Ectodermal cell (in vitro differentiated cells): Measurements from ENCODE around the gene DNMT3B.

Experiments
- H3K27ac ChIP-seq: 2 replicates; pipeline ENCODE4 v1.7.0; 2013; ENCODE audit warnings: mild to moderate bottlenecking, low read depth, low read length; ENCODE audit not compliant: insufficient read depth, poor library complexity, severe bottlenecking
- H3K27me3 ChIP-seq: 2 replicates; pipeline ENCODE4 v1.7.0; 2013; ENCODE audit warnings: mild to moderate bottlenecking, low read length; ENCODE audit not compliant: insufficient read depth, control insufficient read depth, poor library complexity, severe bottlenecking
- H3K36me3 ChIP-seq: one replicate; pipeline ENCODE4 v1.7.0; 2013; ENCODE audit warnings: low read length; ENCODE audit not compliant: control insufficient read depth, insufficient read depth
- H3K4me1 ChIP-seq: one replicate; pipeline ENCODE4 v1.7.0; 2013; ENCODE audit warnings: low read length; ENCODE audit not compliant: control insufficient read depth, insufficient read depth
- H3K4me3 ChIP-seq: 2 replicates; pipeline ENCODE4 v1.7.0; 2013; ENCODE audit warnings: low read depth, low read length, control low read depth; ENCODE audit not compliant: insufficient read depth
- H3K9me3 ChIP-seq: 2 replicates; pipeline ENCODE4 v1.7.0; 2013; ENCODE audit warnings: mild to moderate bottlenecking, low read length, moderate library complexity; ENCODE audit not compliant: control insufficient read depth
- WGBS, 2 experiments: methylation state at CpG; one replicate each; pipeline ENCODE4 v1.1.7; 2013; ENCODE audit warnings: missing lambda C conversion rate in 2 of 2; 5-methylcytosine and 5-hydroxymethylcytosine counted together

DNMT3B gene

DNA sequence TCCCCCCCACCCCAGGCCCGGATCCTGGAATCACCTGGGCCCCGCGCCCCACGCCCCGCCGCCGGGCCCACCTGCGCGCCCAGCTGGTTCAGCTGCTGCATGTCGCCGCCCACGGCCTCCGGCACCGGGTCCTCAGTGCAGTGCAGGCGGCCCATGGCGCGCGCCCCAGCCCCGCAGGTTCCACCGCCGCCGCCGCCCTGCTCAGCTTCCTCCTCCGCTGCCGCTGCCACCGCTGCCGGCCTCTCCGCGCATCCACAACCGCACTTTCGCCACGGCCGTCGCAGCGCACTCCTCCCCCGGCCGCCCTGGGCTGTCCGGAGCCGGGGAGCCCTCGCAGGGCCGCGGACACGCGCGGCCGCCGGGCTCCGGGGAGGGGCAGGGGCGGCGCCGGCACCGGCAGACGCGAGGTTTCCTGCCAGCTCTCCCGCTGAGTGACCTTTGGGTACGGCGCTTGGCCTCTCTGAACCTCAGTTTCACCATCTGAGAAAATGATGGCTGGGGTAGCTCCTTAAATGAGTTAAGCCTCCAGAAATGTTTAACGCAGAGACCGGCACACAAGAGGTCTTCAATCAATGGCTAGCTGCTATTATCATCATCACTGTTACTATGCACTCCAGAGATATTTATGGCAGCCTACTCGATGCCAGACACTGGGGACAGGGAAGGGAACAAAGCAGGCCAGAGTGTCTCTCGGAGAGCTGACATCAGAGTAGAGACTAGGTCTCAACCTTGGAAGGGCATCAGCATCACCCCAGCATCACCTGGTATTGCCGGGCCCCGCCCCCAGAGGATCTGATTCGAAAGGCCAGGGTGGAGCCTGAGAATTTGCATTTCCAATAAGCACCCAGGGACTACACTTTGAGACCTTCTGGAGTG is 18.7 kb upstream of the DNMT3B start, which contains the start of gene COMMD7:
Gene COMMD7, minus strand, starts transcription at position 231 of the 876 bp plus-strand sequence. Its CDS starts 76 bp downstream, at position 155.
- 2% methylated on average over 64 of the region's 64 CpGs for WGBS, 2 experiments
- no peaks in the 10 kb centered on the region for H3K36me3 ChIP-seq
- no peak within 1 kb of the TSS for H3K27ac ChIP-seq
- H3K4me3 ChIP-seq = peak within 1 kb of the TSS; percentile 58
- H3K4me1 ChIP-seq = peaks cover 11% of the 10 kb centered on the region
- no peaks in the 10 kb centered on the region for H3K9me3 ChIP-seq
- H3K27me3 ChIP-seq = no peaks in the 10 kb centered on the region

DNA sequence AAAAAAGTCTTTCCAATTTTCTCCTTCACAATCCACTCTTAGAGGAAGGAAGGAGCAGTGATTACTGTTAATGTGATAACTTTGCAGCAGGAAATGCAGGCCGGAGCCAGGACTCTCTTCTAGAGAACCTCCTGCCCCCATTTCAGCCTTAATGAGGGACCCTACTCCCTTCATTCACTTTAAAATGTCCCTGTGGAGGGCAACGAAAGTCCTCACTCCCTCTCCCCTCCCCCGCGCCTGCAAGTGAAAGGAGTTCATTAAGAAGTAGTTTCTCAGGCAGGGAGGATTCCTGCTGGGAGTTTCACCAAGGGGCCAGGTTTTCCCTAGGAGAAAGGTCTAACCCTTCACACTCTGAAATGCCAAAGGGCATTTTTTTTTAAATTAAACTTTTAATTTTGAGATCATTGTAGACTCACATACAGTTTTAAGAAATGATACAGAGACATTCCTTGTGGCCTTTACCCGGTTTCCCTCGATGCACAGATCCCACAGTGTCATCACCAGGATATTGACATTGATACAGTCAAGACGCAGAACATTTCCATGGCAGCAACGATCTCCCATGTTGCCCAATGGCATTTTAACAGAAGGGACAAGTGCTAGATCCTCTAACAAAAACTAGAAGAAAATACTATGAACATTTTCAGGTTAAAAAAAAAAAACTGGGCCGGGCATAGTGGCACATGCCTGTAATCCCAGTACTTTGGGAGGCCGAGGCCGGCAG is 12.1 kb upstream of the DNMT3B start:
- Histone ChIP-seq H3K27me3 (no peaks in the 10 kb centered on the region), H3K36me3 (no peaks in the 10 kb centered on the region), H3K27ac (peak overlapping the region; percentile 74), H3K4me3 (no peak overlapping the region), H3K4me1 (peaks cover 18% of the 10 kb centered on the region), H3K9me3 (no peaks in the 10 kb centered on the region)
- 23 to 27% methylated on average over 11 of the region's 11 CpGs for WGBS, 2 experiments

DNA sequence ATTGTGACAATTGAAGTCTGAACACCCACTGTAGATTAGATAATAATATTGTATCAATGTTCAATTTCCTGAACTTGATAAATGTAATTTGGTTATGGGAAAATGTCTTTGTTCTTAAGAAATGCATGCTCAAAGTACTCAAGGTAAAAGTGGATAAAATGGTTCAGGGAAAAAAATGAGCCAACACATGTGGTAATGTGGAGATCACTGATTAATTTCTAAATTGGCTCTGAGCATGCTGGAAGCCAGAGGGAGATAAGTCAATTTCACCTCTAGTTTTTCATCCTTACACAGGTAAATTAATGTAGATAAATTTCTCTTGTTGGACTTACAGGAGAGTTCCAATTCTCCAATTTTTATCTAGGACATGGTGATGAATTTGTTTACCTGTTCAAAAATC is 10.9 kb upstream of the DNMT3B start:
- Histone ChIP-seq H3K36me3 (no peaks in the 10 kb centered on the region), H3K9me3 (no peaks in the 10 kb centered on the region), H3K4me3 (no peak overlapping the region), H3K4me1 (peaks cover 18% of the 10 kb centered on the region), H3K27me3 (no peaks in the 10 kb centered on the region), H3K27ac (no peak overlapping the region)

DNA sequence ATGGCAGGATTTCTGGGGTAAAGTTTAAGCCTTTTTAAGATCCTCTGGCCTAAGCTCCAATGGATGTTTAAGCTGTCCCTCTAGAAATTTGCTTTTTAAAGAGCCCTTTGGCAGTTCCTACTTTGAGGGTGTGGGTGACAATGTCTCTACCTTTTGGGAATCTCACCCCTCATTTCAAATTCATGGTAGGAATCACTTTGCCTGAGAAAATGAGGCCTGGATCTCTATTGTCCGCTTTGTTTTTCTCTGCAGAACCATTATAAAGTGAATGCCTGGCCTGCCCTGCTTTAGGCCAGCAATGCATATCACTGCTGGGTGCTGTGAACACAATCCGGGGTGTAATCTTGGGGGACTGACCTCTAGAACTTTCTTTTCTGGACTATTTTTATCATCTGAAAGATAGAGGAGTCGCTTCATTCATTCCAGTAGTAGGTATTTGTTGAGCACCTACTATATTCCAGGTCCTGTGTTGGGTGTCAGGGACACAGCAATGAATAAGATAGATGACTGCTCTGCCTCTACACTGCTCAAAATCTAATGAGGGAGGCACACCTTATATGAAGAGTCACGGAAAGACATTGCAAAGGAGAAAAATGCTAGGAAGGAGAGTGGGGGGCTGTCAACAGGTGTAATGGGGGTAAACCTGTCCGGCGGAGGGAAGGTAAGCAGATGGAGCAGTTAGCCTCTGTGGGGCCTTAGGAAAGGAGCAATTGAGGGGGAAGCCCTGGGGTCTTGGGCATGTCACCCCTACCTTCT is 10.3 kb upstream of the DNMT3B start:
- no peak overlapping the region for H3K27ac ChIP-seq
- no peak overlapping the region for H3K4me3 ChIP-seq
- no peaks in the 10 kb centered on the region for H3K36me3 ChIP-seq
- no peaks in the 10 kb centered on the region for H3K9me3 ChIP-seq
- WGBS, 2 experiments = 48 to 57% methylated on average over 6 of the region's 6 CpGs
- H3K4me1 ChIP-seq = peaks cover 18% of the 10 kb centered on the region
- no peaks in the 10 kb centered on the region for H3K27me3 ChIP-seq

DNA sequence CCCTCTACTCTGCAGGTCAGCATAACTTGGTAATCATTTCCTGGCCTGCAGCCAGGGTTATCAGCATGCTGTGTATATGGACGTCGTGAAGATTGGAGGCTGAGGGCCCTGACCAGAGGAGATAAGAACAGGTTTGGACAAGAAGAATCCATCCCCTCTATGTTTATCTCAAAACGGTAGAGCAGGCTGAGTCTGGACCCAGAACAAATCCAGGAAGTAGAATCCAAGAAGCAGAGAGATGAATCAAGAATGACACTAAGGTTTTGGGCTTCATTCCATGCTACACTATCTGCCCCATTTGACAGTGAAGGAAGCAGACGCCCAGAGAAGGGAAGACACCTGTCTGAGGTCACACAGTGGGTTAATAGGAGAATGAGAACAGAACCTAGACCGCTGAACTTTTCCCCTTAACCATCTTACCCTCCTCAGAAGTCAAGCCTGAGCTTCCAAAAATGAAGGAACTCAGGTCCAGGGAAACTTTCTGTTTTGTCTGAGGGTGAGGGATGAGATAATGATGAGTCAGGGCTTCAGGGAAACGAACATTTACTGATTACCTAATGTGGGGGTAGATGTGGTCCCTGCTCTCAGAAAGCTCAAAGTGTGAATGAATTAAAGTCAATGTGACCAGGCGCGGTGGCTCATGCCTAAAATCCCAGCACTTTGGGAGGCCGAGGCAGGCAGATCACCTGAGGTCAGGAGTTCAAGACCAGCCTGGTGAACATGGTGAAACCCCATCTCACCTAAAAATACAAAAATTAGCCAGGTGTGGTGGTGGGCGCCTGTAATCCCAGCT is 9.5 kb upstream of the DNMT3B start:
- no peaks in the 10 kb centered on the region for H3K36me3 ChIP-seq
- 68 to 69% methylated on average over 10 of the region's 10 CpGs for WGBS, 2 experiments
- H3K4me1 ChIP-seq = peaks cover 18% of the 10 kb centered on the region
- no peaks in the 10 kb centered on the region for H3K27me3 ChIP-seq
- no peak overlapping the region for H3K27ac ChIP-seq
- no peak overlapping the region for H3K4me3 ChIP-seq
- no peaks in the 10 kb centered on the region for H3K9me3 ChIP-seq

DNA sequence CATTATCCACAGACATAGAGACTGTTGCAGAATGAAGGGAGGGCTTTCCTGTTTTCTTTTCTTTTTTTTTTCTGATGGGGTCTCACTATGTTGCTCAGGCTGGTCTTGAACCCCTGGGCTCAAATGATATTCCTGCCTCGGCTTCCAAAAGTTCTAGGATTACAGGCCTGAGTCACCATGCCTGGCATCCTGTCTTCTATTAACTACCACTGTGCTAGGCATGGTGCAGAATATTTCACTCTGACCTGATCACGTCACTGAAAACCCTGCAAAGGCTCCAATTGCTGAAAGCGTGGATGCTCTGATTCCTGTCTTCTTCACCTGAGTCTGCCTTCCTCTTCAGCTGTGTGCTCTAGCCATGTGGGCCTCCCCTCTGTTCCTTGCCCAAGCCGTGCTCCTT is 8.5 kb upstream of the DNMT3B start:
- Histone ChIP-seq H3K27ac (no peak overlapping the region), H3K9me3 (no peaks in the 10 kb centered on the region), H3K36me3 (no peaks in the 10 kb centered on the region), H3K4me1 (peaks cover 18% of the 10 kb centered on the region), H3K4me3 (no peak overlapping the region), H3K27me3 (no peaks in the 10 kb centered on the region)
- WGBS, 2 experiments = 86 to 88% methylated on average over 4 of the region's 4 CpGs

DNA sequence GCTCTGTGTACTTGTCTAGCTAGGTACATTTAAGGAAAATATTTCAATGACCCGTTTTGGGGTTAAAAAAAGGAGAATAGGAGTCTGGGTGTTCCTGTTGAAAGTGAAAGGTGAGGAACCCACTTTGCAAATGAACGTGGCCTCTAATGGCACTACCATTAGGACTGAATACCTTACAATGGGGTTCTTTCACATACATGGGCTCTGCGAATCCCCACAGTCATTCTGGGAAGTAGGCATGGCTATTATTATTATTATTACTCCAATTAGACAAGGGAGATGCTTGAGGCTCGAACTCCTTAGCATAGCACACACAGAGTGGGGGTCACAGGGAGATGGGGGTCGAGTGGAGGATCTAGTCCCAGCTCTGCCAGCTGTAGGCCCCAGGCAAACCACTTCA is 6.0 kb upstream of the DNMT3B start:
- Histone ChIP-seq H3K36me3 (no peaks in the 10 kb centered on the region), H3K9me3 (no peaks in the 10 kb centered on the region), H3K4me1 (peaks cover 9% of the 10 kb centered on the region), H3K4me3 (no peak overlapping the region), H3K27ac (no peak overlapping the region), H3K27me3 (no peaks in the 10 kb centered on the region)
- 66 to 85% methylated on average over 4 to 5 of the region's 5 CpGs for WGBS, 2 experiments

DNA sequence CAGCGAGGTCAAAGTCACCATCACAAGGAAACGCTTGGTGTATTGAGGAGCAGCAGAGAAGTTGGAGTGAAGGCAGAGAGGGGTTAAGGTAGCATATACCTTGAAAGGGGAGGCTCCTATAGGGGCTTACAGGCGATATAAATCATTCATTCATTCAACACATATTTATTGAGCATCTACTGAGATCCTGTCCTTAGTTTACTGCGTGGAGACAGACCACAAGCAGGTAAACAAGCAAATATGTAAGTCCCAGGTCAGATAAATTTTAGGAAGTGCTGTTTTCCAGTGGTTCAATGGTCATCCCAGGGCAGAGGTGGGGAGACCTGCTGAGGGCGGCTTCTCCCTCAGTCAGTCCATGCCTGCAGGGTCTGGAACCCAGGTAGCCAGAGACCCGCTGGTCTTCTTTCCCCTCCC is 761 bp upstream of the DNMT3B start:
- no peaks in the 10 kb centered on the region for H3K36me3 ChIP-seq
- no peaks in the 10 kb centered on the region for H3K27me3 ChIP-seq
- 43 to 53% methylated on average over 6 of the region's 6 CpGs for WGBS, 2 experiments
- peak overlapping the region; percentile 90 for H3K4me3 ChIP-seq
- H3K9me3 ChIP-seq = no peaks in the 10 kb centered on the region
- peaks cover 6% of the 10 kb centered on the region for H3K4me1 ChIP-seq
- peak overlapping the region; percentile 80 for H3K27ac ChIP-seq

DNA sequence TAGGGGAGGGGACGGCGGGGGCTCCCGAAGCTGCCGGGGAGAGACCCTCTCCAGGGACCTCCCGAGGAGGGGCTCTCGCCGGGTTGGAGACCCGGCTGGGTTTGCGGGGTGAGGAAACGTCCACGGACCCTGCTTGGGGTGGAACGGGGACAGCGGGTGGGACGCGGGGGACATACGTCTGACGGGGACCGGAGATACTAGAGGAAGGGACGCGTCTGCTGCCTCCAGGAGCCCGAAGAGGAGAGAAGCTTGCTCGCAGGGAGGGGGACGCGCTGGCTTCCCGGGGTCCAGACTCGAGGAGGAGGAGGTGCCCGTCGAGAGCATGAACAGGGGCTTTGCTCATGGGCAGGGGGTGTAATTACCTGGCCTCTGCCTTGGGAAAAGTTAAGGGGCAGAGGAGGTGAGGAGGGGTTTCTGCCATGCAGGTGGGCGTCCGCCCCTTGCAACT is 593 bp downstream of the DNMT3B start:
- no peaks in the 10 kb centered on the region for H3K9me3 ChIP-seq
- H3K4me1 ChIP-seq = peaks cover 6% of the 10 kb centered on the region
- 0 to 1% methylated on average over 29 to 30 of the region's 30 CpGs for WGBS, 2 experiments
- H3K4me3 ChIP-seq = peak overlapping the region; percentile 90
- no peaks in the 10 kb centered on the region for H3K36me3 ChIP-seq
- no peaks in the 10 kb centered on the region for H3K27me3 ChIP-seq
- no peak overlapping the region for H3K27ac ChIP-seq
